ENCODE measurements around the gene MET. TPM values are rescaled to one million over a fixed set of nuclear protein-coding genes. Genes with fewer than 3 reads are reported as not detected.

MET gene
- total RNA-seq, 1 donor from 2014 or later = 2.2 TPM

- DNase-seq = peak; percentile 65
- Mint-ChIP-seq H3K27ac (no peak overlapping the region), H3K9me3 (no peaks in the 10 kb centered on the region), H3K27me3 (peaks cover 6% of the 10 kb centered on the region), H3K36me3 (ENCODE audit: low read depth) (no peaks in the 10 kb centered on the region), H3K4me1 (no peaks in the 10 kb centered on the region), H3K4me3 (no peak overlapping the region)
- intact Hi-C loops (cut with micrococcal nuclease) = loop anchor here (5.0 kb wide), 1 partner anchor 115 kb away; the partner anchor contains the start of gene MET
Observed at GRCh38 chr7:116786791-116787443, 114.9 kb downstream of the MET start.

- Mint-ChIP-seq H3K4me1 (no peaks in the 10 kb centered on the region), H3K4me3 (no peak overlapping the region), H3K36me3 (ENCODE audit: low read depth) (no peaks in the 10 kb centered on the region), H3K27ac (no peak overlapping the region), H3K27me3 (peaks cover 6% of the 10 kb centered on the region), H3K9me3 (no peaks in the 10 kb centered on the region)
- no peak for DNase-seq
- intact Hi-C loops (cut with micrococcal nuclease) = loop anchor here (5.0 kb wide), 1 partner anchor 116 kb away; the partner anchor contains the start of gene MET
Observed at GRCh38 chr7:116787881-116788280, 115.9 kb downstream of the MET start.

GRCh38 chr7:116788572-116789197 lies 116.7 kb downstream of the MET start:
- Mint-ChIP-seq H3K36me3 (ENCODE audit: low read depth) (no peaks in the 10 kb centered on the region), H3K9me3 (no peaks in the 10 kb centered on the region), H3K4me3 (no peak overlapping the region), H3K27ac (no peak overlapping the region), H3K27me3 (peaks cover 6% of the 10 kb centered on the region), H3K4me1 (no peaks in the 10 kb centered on the region)
- DNase-seq = no peak
- intact Hi-C loops (cut with micrococcal nuclease) = loop anchor here (5.0 kb wide), 1 partner anchor 116 kb away; the partner anchor contains the start of gene MET

GRCh38 chr7:116790025-116790424 lies 118.0 kb downstream of the MET start:
- Mint-ChIP-seq H3K9me3 (no peaks in the 10 kb centered on the region), H3K27ac (no peak overlapping the region), H3K27me3 (peaks cover 6% of the 10 kb centered on the region), H3K4me3 (no peak overlapping the region), H3K4me1 (no peaks in the 10 kb centered on the region), H3K36me3 (ENCODE audit: low read depth) (no peaks in the 10 kb centered on the region)
- intact Hi-C loops (cut with micrococcal nuclease) = no loop called here
- no peak for DNase-seq

DNA sequence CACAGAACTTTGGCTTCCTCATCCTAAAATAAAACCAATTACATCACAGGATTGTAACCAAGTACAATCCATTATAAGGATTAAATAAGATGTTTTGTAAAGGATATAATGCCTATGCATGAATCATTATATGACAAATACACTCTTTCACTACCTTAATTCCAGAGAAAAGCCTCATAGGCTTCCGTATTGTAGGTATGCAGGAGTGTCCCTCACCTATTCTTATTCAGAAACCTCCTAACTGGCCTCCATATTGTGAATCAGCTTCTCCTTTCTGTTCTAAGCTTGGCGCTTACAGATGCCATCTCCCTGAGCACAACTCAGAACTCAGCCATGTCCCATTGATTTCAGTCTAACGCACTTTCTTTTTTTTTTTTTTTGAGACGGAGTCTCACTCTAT lies 120.8 kb downstream of the MET start:
- Mint-ChIP-seq H3K36me3 (ENCODE audit: low read depth) (no peaks in the 10 kb centered on the region), H3K9me3 (no peaks in the 10 kb centered on the region), H3K27me3 (peaks cover 8% of the 10 kb centered on the region), H3K4me1 (no peaks in the 10 kb centered on the region), H3K4me3 (no peak overlapping the region), H3K27ac (no peak overlapping the region)
- no peak for DNase-seq
- intact Hi-C loops (cut with micrococcal nuclease) = no loop called here

DNA sequence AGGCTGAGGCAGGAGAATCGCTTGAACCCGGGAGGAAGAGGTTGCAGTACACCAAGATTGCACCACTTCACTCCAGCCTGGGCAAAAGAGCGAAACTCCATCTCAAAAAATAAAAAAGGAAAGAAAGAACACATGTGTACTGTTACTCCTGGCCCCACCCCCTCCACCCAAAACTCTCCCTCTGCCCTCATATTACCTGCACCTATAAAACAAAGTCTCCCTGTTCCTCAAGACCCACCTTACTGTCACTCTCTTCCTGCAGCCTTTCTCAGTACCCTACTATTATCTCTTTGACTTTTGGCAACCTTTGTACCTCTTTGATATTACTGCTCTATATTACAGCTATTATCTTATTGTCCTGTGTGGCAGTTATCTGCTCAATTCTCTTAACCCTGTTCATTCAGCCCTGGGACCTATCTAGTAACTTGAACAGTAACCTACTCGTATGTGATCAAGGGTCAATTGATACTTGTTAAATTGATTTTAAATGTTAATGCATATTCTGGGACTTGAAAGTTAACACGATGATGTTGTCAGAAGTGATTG lies 121.9 kb downstream of the MET start:
- no peak for DNase-seq
- Mint-ChIP-seq H3K27me3 (peaks cover 10% of the 10 kb centered on the region), H3K4me1 (no peaks in the 10 kb centered on the region), H3K36me3 (ENCODE audit: low read depth) (no peaks in the 10 kb centered on the region), H3K9me3 (no peaks in the 10 kb centered on the region), H3K27ac (no peak overlapping the region), H3K4me3 (no peak overlapping the region)
- intact Hi-C loops (cut with micrococcal nuclease) = no loop called here

GRCh38 chr7:116796471-116796870 lies 124.5 kb downstream of the MET start:
- DNase-seq = no peak
- intact Hi-C loops (cut with micrococcal nuclease) = no loop called here
- peaks cover 5% of the 10 kb centered on the region for H3K4me1 Mint-ChIP-seq
- peaks cover 10% of the 10 kb centered on the region for H3K27me3 Mint-ChIP-seq
- H3K36me3 Mint-ChIP-seq (ENCODE audit: low read depth) = no peaks in the 10 kb centered on the region
- no peak overlapping the region for H3K4me3 Mint-ChIP-seq
- no peaks in the 10 kb centered on the region for H3K9me3 Mint-ChIP-seq
- H3K27ac Mint-ChIP-seq = no peak overlapping the region

DNA sequence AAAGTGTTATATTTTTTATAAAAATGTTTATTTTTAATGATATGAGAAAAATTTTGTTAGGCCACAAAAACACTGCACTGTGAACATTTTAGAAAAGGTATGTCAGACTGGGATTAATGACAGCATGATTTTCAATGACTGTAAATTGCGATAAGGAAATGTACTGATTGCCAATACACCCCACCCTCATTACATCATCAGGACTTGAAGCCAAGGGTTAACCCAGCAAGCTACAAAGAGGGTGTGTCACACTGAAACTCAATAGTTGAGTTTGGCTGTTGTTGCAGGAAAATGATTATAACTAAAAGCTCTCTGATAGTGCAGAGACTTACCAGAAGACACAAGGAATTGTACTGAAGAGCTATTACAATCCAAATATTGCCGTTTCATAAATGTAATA lies 125.6 kb downstream of the MET start:
- Mint-ChIP-seq H3K9me3 (no peaks in the 10 kb centered on the region), H3K4me1 (peaks cover 6% of the 10 kb centered on the region), H3K36me3 (ENCODE audit: low read depth) (no peaks in the 10 kb centered on the region), H3K27me3 (peaks cover 10% of the 10 kb centered on the region), H3K4me3 (no peak overlapping the region), H3K27ac (no peak overlapping the region)
- DNase-seq = no peak
- intact Hi-C loops (cut with micrococcal nuclease) = no loop called here

DNA sequence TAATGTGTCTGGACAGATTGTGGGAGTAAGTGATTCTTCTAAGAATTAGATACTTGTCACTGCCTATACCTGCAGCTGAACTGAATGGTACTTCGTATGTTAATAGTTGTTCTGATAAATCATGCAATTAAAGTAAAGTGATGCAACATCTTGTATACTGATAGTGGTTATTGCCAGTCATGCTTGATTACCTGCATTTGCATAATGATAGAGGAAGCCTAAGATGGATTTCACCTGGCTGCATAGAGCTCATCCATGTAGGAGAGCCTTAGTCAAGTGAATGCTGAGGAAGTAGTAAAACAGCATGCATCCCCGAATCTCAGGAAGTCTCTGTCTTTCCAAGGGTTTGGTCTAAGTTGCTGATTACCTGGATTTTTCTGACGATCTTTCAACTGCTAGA lies 126.2 kb downstream of the MET start:
- DNase-seq = no peak
- intact Hi-C loops (cut with micrococcal nuclease) = no loop called here
- H3K27me3 Mint-ChIP-seq = peaks cover 10% of the 10 kb centered on the region
- H3K4me3 Mint-ChIP-seq = no peak overlapping the region
- H3K9me3 Mint-ChIP-seq = no peaks in the 10 kb centered on the region
- peaks cover 8% of the 10 kb centered on the region for H3K4me1 Mint-ChIP-seq
- H3K27ac Mint-ChIP-seq = no peak overlapping the region
- no peaks in the 10 kb centered on the region for H3K36me3 Mint-ChIP-seq (ENCODE audit: low read depth)

GRCh38 chr7:116799916-116800315 lies 127.9 kb downstream of the MET start:
- intact Hi-C loops (cut with micrococcal nuclease) = no loop called here
- H3K36me3 Mint-ChIP-seq (ENCODE audit: low read depth) = no peaks in the 10 kb centered on the region
- no peak overlapping the region for H3K27ac Mint-ChIP-seq
- H3K27me3 Mint-ChIP-seq = peaks cover 15% of the 10 kb centered on the region
- peaks cover 8% of the 10 kb centered on the region for H3K4me1 Mint-ChIP-seq
- no peak for DNase-seq
- H3K4me3 Mint-ChIP-seq = no peak overlapping the region
- H3K9me3 Mint-ChIP-seq = no peaks in the 10 kb centered on the region

DNA sequence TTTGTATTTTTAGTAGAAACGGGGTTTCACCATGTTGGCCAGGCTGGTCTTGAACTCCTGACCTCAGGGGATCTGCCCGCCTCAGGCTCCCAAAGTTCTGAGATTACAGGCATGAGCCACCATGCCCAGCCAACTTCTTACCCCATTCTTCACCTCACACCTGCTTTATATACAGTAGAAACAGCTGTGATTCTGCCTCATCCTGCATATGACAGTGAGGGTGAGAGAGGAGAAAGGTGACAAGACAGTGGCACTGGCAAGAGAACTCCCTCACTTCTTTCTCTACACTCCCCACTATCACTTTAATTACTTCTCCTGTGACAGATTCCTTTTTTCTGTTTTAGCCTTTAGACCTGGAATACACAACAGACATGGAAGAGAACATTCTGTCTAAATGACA lies 128.6 kb downstream of the MET start:
- DNase-seq = peak; percentile 30
- Mint-ChIP-seq H3K36me3 (ENCODE audit: low read depth) (no peaks in the 10 kb centered on the region), H3K4me3 (no peak overlapping the region), H3K4me1 (peaks cover 8% of the 10 kb centered on the region), H3K27me3 (peaks cover 16% of the 10 kb centered on the region), H3K27ac (no peak overlapping the region), H3K9me3 (no peaks in the 10 kb centered on the region)
- intact Hi-C loops (cut with micrococcal nuclease) = no loop called here

DNA sequence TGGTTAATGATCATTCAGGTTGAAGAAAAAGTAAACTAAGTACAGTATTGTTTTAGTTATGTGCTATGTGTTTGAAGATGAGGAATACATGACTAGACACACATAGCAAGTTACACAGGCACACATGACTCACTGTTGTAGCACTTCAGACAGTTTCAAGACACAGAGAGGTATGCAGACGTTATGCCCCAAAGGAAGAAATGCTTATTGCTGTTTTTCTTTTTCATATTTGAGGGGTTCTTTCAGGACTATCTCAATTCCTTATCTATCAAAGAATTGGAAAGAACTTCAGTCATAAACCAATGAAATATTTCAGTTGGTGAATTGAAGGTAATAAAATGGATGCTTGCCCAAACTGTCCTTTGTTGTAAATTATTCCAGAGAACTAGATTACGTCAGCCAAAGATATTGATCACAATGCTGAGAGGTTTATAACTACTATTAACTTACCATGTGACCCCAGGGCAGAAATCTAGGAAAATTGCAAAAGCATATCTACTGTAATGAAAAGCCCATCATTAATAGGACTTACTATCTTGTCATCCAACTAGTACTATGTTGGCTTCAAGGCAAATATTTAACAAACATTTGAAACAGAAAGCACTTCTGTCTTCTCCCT lies 129.2 kb downstream of the MET start:
- no peak for DNase-seq
- Mint-ChIP-seq H3K4me3 (no peak overlapping the region), H3K9me3 (no peaks in the 10 kb centered on the region), H3K36me3 (ENCODE audit: low read depth) (no peaks in the 10 kb centered on the region), H3K27me3 (peaks cover 16% of the 10 kb centered on the region), H3K4me1 (peaks cover 8% of the 10 kb centered on the region), H3K27ac (peak overlapping the region; percentile 42)
- intact Hi-C loops (cut with micrococcal nuclease) = no loop called here

- H3K4me3 Mint-ChIP-seq = no peak overlapping the region
- no peak for DNase-seq
- H3K36me3 Mint-ChIP-seq (ENCODE audit: low read depth) = no peaks in the 10 kb centered on the region
Observed at GRCh38 chr7:116802144-116802745, 130.2 kb downstream of the MET start.

DNA sequence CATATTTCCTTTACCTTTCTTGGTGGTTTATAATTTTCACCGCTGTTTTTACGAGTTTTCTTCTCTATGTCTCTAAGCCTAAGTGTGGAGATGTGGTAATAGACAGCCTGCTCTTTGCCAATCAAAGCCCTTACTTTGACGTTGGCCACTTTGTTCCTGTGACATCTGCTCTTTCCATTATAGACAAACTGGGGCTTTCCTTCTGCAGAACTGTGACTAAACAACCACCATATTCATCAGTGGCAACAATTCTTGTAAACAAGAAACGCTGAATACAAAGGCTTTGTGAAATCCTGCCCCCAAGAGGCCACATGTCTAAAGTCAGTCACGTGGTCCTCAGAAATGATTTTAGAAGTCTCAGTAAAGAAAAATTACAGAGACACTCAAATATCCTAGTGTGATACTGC lies 130.8 kb downstream of the MET start:
- DNase-seq = peak; percentile 76
- Mint-ChIP-seq H3K9me3 (no peaks in the 10 kb centered on the region), H3K36me3 (ENCODE audit: low read depth) (no peaks in the 10 kb centered on the region), H3K27me3 (peaks cover 18% of the 10 kb centered on the region), H3K4me1 (peaks cover 8% of the 10 kb centered on the region), H3K4me3 (no peak overlapping the region), H3K27ac (peak overlapping the region; percentile 55)
- intact Hi-C loops (cut with micrococcal nuclease) = loop anchor here (1.0 to 2.0 kb wide), 2 partner anchors 60 to 131 kb away; partner anchors contain the start of gene CAPZA2

More at GRCh38 chr7:116802144-116802745, 130.2 kb downstream of the MET start:
- Mint-ChIP-seq H3K27ac (peak overlapping the region; percentile 55), H3K4me1 (peaks cover 8% of the 10 kb centered on the region), H3K27me3 (peaks cover 18% of the 10 kb centered on the region), H3K9me3 (no peaks in the 10 kb centered on the region)
- intact Hi-C loops (cut with micrococcal nuclease) = loop anchor here (1.0 to 2.0 kb wide), 2 partner anchors 61 to 131 kb away; partner anchors contain the start of gene CAPZA2
